Left renal cortex interstitium (tissue), 4 donors: Measurements from ENCODE around the gene EBLN2. TPM values are rescaled to one million over a fixed set of nuclear protein-coding genes. Genes with fewer than 3 reads are reported as not detected.

ENCODE experiments used
- DNase-seq, 4 donors: peaks; one replicate each; pipeline ENCODE4 v3.0.0-alpha.2; 2013; ENCODE audit warnings: low read depth in 4 of 4, low spot score in 2 of 4, missing footprints in 1 of 4
- polyA plus RNA-seq, 4 donors: library from polyadenylated mRNA; unstranded; fragments of 120-200 nt; gene quantifications; one replicate each; pipeline ENCODE4 v1.2.1, GENCODE V29; 2013; ENCODE audit not compliant: insufficient read length in 4 of 4

Gene EBLN2
- polyA plus RNA-seq, 4 donors = 1.7 to 8.5 (median 4.9) TPM

DNA sequence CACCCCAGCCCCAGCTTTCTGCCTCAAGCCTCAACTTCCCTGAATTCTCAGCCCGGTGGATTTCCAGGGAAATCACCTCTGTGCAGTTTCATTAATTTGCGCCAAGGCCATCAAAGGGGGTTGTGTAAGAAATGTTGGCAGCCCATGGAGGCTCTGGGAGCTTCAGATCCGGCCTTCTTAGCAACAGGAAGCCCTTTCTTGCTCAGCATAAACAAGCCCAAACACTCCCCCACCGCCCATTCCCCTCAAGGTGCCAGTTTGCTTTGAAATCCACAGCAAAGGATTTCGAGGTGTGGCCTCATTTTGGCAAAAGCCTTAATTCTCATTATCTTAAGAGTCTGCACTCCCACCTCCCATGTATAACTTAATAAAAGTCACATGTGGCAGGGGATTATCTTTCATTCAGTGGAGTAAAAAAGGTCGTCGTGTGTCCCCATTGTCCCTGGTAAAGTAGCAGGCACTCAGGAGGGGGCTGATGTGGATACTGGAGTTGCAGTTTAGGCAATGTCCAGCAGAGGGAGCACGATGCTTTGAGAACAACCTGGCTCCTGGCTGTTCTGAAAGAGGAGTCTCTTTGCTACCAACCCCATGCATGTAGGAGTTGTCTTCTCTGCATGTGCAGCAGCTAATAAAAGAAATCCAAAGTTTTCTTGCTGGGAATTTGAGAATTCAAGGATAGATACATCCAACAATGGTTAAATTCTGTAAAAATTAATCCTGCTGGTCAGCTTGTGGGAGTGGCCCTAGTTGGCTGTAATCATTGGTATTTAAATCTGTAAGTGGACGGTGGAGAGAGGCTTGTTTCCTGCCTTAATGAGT lies 39.5 kb downstream of the EBLN2 start:
- peak; percentile 66 to 87 (median 78) for DNase-seq

DNA sequence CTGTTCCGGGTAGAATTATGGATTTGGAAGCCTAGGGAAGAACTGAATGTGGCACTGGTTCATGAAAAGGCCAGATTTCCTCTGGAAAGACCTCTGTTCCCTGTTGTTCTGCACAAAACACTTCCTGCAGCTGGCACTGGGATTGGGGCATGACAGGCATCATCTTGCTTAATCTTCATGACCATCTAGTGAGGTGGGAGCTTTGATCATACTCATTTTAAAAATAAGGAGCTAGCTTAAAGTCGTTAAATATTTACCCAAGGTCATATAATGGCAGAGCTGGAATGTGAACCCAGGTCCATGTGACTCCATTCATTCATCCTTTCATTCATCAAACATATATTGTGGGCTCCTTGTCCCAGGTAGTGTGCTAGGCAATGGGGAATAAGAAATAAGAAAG lies 40.4 kb downstream of the EBLN2 start:
- DNase-seq = no peak

DNA sequence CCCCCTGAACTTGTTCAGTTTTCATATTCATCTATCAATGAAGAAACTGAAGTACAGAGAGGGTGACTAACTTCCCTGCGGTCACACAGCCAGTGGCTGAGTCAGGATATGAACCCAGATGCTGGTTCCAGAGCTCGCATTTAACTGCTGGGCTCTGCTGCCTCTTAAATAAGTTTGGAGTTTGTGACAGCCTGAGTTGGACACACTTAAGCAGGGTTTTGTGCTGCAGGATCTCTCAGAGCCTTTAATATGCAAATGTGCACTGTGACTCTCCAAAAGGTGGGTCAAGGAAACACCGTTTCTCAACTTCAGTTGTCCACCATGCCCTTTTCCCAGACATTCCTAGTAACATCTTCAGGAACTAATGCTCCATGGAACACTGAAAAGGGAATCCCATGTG lies 45.8 kb downstream of the EBLN2 start:
- no peak for DNase-seq

DNA sequence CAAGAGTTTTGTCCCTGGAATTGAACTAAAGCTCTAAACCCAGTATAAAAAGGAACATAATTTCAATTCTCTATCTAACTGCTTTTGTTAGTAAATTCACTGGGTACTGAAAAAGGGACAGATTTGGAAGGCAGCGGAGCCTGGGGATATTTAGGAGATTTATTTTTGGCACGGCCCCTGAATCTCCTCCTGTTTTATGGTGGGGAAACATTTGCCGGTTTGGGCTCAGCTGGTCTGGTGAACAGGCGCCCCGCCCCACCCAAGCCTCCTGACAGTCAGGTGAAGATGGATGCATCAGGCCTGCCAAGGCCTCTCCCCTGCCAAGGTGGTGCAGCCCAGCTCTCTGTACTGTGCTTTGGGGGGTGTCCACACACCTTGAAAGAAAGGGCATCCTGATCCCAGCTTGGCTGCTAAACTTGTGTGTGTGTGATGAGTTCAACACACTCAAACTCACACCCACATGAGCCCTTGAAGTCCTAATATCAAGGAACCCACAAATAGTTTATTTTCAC lies 46.3 kb downstream of the EBLN2 start:
- DNase-seq = no peak

DNA sequence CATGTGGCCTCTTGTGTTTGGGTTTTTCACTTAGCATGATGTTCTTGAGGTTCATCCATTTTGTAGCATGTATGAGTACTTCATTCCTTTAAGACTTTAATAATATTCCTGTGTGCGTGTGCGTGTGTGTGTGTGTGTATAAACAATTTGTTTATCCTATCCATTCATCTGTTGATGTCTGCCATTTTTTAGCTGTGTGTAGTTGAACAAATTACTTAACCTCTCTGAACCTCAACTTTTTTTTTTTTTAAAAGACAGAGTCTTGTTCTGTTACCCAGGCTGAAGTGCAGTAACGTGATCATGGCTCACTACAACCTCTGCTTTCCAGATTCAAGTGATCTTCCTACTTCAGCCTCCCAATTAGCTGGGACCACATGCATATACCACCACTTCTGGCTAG lies 47.3 kb downstream of the EBLN2 start:
- no peak for DNase-seq

DNA sequence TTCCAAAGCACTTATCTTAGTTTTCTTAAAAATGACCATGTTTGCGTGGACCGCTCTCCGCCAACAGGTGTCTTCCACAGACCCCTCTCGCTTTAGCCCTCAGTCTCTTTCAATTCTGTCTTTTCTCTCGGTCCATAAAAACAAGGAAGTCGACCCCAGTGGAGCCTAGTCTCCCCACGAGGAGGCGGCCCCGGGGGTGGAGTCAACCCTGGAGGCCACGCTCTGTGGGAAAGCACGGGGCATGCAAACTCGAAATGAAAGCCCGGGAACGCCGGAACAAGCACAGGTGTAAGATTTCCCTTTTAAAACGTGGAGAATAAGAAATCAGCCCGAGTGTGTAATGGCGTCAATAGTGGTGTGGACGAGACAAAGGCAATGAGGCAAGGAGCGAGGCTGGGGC lies 49.1 kb downstream of the EBLN2 start:
- no peak for DNase-seq

Other genes with a start within 250 kb of the EBLN2 start
- 10 to 100 TPM; 20.2 to 23.1 (median 22.7) TPM for gene SHQ1, start 213.2 kb upstream of the EBLN2 start, polyA plus RNA-seq
- 10 to 100 TPM; 12.0 to 14.1 (median 12.8) TPM for gene GXYLT2, start 173.6 kb upstream of the EBLN2 start, polyA plus RNA-seq
- 10 to 100 TPM; 79.8 to 97.7 (median 88.9) TPM for gene PPP4R2, start 64.8 kb upstream of the EBLN2 start, polyA plus RNA-seq